Measurements from ENCODE around the gene FOXP4.
A peak's percentile ranks its signal among the peaks of the same experiment; 100 is the strongest.

FOXP4 gene, protein sequence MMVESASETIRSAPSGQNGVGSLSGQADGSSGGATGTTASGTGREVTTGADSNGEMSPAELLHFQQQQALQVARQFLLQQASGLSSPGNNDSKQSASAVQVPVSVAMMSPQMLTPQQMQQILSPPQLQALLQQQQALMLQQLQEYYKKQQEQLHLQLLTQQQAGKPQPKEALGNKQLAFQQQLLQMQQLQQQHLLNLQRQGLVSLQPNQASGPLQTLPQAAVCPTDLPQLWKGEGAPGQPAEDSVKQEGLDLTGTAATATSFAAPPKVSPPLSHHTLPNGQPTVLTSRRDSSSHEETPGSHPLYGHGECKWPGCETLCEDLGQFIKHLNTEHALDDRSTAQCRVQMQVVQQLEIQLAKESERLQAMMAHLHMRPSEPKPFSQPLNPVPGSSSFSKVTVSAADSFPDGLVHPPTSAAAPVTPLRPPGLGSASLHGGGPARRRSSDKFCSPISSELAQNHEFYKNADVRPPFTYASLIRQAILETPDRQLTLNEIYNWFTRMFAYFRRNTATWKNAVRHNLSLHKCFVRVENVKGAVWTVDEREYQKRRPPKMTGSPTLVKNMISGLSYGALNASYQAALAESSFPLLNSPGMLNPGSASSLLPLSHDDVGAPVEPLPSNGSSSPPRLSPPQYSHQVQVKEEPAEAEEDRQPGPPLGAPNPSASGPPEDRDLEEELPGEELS

DNA sequence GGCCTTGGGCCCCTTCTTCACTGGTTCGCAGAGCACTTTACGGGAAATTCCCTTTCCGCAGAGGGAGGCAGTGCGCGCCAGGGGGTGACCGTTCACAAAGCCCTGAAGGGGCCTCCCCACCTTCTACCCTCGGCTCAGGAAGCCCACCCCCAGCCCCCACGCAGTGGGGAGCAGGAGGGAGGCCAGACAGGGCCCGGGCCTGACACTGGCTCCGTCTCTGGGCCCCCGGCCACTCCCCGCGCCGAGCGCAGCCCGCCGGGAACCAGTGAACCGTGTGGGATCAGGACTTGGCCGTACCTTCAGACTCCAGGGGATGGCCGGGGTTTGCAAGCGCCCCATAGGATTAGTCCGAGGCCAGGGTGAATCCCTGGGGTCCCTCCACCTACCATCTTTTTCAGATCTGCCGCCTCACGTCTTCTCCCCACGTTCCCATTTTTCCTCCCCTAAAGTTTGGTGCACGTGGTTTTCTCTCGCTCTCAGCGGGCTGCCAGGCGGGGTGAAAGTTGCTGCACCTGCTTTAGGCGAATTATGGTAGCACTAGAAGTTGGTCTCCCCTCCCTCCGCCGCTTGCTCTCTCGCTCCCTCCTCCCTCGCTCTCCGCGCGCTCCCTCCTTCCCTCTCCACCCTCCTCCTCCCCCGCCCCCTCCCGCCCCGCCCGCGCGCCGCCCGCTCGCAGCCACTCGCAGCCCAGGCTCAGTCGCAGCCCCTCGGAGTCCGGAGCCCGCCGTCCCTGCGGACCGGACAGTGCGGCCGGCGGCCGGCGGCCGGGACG lies at the start of gene FOXP4:
Gene FOXP4, plus strand, starts transcription at position 679 of the 772 bp plus-strand sequence. CDS start 19,380 bp downstream, outside the sequence.
- H3K4me3 ChIP-seq (replicated peaks; ENCODE audit: low read depth, low read length), result peak within 1 kb of the TSS; percentile 70
- DNase-seq (ENCODE audit: extremely low read depth, low read depth), result peak; percentile 88
- TF ChIP-seq, protein P1, sequence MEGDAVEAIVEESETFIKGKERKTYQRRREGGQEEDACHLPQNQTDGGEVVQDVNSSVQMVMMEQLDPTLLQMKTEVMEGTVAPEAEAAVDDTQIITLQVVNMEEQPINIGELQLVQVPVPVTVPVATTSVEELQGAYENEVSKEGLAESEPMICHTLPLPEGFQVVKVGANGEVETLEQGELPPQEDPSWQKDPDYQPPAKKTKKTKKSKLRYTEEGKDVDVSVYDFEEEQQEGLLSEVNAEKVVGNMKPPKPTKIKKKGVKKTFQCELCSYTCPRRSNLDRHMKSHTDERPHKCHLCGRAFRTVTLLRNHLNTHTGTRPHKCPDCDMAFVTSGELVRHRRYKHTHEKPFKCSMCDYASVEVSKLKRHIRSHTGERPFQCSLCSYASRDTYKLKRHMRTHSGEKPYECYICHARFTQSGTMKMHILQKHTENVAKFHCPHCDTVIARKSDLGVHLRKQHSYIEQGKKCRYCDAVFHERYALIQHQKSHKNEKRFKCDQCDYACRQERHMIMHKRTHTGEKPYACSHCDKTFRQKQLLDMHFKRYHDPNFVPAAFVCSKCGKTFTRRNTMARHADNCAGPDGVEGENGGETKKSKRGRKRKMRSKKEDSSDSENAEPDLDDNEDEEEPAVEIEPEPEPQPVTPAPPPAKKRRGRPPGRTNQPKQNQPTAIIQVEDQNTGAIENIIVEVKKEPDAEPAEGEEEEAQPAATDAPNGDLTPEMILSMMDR (IDR thresholded peaks at IDR 0.05; ENCODE audit: low read depth, low read length, missing control alignments), result no peak

DNA sequence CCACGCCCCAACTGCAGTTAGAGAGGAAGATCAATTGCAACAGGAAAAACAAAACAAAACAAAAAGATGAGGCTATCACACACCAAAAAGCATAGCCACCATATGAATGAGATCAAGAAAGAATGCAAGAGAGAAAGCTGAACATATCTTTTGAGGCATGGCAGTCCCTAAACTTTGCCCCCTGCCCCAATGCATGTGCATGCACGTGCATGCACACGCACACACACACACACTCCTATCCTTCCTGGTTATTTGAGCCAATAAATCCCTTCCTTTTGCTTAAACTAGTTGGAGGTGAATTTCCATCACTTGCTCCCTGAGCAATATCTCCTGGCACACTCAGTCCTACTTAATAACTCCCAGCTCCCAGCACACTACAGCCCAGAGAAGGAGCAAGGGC lies 48.6 kb upstream of the FOXP4 start:
- no peak overlapping the region for H3K4me3 ChIP-seq (replicated peaks; ENCODE audit: low read depth, low read length)
- no peak for DNase-seq (ENCODE audit: extremely low read depth, low read depth)
- TF ChIP-seq, protein P1 (IDR thresholded peaks at IDR 0.05; ENCODE audit: low read depth, low read length, missing control alignments), result no peak

DNA sequence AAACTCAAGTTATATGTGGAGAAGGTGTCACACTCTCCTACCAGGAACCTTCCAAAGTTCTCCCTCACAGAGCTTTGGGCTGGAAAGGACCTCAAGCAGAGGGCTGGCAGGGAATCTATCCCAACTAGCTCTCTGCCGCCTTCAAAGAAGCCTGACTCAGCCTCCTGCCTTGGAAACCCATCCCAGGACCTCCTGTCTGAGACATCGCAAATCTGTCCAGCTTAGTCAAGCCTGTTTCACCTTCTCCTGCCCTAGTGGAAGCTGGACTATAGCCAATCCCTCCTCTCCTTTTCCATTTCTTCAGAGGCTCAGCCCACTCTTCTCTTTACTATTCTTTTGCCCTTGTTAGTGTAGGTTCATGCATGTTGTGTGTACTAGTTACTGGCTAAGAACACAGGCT lies 48.2 kb upstream of the FOXP4 start:
- DNase-seq (ENCODE audit: extremely low read depth, low read depth), result no peak
- TF ChIP-seq, protein P1 (IDR thresholded peaks at IDR 0.05; ENCODE audit: low read depth, low read length, missing control alignments), result no peak
- H3K4me3 ChIP-seq (replicated peaks; ENCODE audit: low read depth, low read length), result no peak overlapping the region

DNA sequence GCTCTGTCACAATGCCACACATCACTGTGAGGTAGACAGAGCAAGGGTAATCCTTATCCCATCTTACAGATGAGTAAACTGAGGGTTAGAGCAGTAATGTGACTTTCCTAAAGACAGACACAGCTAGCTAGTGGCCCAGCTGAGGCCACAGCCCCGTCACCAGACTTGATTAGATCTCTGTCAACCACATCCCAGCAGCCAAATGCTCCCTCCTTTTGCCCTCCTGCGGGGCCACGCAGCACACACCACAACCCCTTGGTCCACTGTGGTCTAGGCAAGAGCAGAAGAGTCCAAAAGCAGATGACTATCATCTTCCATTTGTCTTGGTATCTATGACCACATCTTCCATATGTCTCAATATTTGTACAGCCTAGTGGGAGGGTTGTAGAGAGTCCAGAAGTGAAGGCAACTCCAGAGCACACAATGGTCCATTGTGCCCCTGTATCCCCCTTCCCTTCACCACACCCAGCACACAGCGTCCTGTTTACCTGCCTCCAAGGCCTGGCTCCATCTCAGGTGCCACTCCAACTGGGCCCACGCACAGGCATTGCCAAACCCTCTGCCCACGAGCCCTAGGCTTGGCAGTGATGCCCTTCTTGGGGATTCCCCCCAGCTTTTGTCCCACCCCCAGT lies 47.1 kb upstream of the FOXP4 start:
- TF ChIP-seq, protein P1 (IDR thresholded peaks at IDR 0.05; ENCODE audit: low read depth, low read length, missing control alignments), result no peak
- DNase-seq (ENCODE audit: extremely low read depth, low read depth), result no peak
- H3K4me3 ChIP-seq (replicated peaks; ENCODE audit: low read depth, low read length), result no peak overlapping the region

DNA sequence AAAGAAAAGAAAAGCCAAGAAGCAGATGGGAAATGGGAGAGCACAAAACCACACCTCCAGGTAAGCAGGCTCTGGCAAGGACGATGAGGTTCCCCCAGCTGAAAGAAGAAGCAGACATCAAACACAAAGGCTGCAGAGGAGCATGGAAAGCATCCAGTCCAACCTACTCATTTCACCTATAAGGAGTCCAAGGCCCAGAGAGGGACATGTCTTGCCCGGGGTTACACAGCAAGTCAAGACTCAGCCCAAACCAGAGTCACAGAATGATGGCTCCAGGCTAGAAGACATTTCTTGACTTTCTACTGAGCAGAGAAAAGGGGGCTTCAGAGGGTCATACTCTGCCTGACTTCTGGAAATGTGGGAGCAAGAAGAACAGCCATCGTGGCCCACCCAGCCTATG lies 45.6 kb upstream of the FOXP4 start:
- H3K4me3 ChIP-seq (replicated peaks; ENCODE audit: low read depth, low read length), result no peak overlapping the region
- TF ChIP-seq, protein P1 (IDR thresholded peaks at IDR 0.05; ENCODE audit: low read depth, low read length, missing control alignments), result no peak
- DNase-seq (ENCODE audit: extremely low read depth, low read depth), result no peak

DNA sequence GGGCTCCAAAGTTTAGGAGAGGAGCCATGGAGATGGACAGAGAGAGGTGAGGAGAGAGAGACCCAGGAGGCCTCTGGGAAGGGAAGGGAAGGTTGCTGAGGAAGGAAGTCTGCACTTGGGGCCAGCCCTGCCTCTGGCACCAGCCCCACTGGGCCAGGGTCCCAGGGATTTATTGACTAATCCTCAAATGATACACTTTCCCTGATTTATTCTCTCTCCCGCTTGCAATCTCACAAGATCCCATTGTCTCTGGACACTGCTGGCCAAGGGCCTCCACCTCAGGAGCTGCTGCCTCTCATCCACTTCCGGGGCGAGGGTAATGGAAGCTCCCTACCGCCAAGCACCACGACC lies 43.6 kb upstream of the FOXP4 start:
- H3K4me3 ChIP-seq (replicated peaks; ENCODE audit: low read depth, low read length), result no peak overlapping the region
- no peak for DNase-seq (ENCODE audit: extremely low read depth, low read depth)
- TF ChIP-seq, protein P1 (IDR thresholded peaks at IDR 0.05; ENCODE audit: low read depth, low read length, missing control alignments), result no peak

All from HFF-Myc (cell line).